GM21825 (cell line): Measurements from ENCODE around the gene SEPTIN11.

ENCODE experiments used
- ATAC-seq: cut with Tn5 transposase; IDR thresholded peaks from one replicate; pipeline ENCODE4 v1.9.1; 2021; ENCODE audit warnings: mild to moderate bottlenecking, moderate library complexity; ENCODE audit not compliant: unreplicated experiment

SEPTIN11 gene

GRCh38 chr4:76949276-76950051 lies at the start of gene SEPTIN11:
Gene SEPTIN11, plus strand, starts transcription at chr4:76949752. Its CDS starts 152 bp downstream, at chr4:76949904.
- ATAC-seq: peak; percentile 66

- no peak for ATAC-seq
These were observed 47.2 kb upstream of the SEPTIN11 start for GRCh38 chr4:76902233-76902890.

GRCh38 chr4:76904646-76905190 lies 44.8 kb upstream of the SEPTIN11 start:
- ATAC-seq: no peak

- no peak for ATAC-seq
These were observed 44.0 kb upstream of the SEPTIN11 start for GRCh38 chr4:76905521-76905920.

DNA sequence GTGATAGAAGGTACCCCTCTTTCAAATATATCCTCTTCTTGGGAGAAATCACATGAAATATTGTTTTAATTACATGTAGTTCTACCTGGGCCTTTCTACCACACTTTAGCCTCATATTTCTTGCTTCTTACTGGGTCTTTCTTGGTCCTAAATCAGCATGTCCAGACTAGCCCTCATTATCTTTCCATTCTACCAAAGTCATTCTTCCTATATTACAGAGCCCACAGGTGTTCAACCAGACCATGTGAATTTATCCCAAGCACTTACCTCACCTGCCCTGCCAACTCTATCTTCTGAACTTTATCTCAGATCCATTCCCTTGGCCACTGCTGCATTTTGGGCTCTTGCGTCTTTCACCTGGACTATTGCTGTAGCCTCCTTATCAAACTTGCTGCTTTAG lies 39.8 kb upstream of the SEPTIN11 start:
- no peak for ATAC-seq

DNA sequence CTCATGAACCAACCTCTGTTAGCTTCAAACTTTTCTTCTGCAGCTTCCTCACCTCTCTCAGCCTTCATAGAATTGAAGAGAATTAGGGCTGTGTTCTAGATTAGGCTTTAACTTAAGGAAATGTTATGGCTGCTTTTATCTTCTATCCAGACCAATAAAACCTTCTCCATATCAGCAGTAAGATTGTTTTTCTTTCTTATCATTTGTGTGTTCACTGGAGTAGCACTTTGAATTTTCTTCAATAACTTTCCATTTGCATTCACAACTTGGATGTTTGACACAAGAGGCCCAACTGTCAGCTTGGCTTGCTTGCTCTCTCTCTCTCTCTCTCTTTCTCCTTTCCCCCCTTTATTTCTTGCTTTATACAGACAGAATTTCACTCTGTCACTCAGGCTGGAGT lies 28.8 kb upstream of the SEPTIN11 start:
- ATAC-seq: no peak

GRCh38 chr4:76923619-76924357 lies 25.8 kb upstream of the SEPTIN11 start:
- ATAC-seq: no peak

GRCh38 chr4:76926841-76927240 lies 22.7 kb upstream of the SEPTIN11 start:
- ATAC-seq: no peak

DNA sequence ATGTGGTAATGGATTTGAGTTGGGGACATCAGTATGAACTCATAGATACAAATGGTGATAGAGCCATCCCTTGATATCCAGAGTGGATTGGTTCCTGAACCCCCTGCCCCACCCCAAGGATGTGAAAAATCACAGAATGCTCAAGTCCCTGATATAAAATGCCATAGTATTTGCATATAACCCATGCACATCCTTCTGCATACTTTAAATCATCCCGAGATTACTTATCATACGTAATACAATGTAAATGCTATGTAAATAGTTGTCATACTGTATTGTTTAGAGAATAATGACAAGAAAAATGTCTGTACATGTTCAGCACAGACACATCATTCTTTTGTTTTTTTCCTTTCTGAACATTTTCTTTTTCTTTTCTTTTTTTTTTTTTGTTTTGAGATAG lies 18.9 kb upstream of the SEPTIN11 start:
- no peak for ATAC-seq

DNA sequence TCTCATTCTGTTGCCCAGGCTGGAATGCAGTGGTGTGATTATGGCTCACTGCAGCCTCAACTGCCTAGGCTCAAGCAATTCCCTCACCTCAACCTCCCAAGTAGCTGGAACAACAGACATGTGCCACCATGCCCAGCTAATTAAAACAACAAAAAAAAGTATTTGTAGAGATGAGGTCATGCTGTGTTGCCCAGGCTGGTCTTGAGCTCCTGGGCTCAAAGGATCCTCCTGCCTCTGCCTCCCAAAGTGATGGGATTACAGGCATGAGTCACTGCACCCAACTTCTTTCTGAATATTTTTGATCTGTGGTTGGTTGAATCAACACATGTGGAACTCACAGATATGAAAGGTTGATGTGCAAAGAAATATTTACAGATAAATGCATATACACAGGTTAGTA lies 18.5 kb upstream of the SEPTIN11 start:
- ATAC-seq: no peak

GRCh38 chr4:76931576-76932276 lies 17.8 kb upstream of the SEPTIN11 start:
- no peak for ATAC-seq

DNA sequence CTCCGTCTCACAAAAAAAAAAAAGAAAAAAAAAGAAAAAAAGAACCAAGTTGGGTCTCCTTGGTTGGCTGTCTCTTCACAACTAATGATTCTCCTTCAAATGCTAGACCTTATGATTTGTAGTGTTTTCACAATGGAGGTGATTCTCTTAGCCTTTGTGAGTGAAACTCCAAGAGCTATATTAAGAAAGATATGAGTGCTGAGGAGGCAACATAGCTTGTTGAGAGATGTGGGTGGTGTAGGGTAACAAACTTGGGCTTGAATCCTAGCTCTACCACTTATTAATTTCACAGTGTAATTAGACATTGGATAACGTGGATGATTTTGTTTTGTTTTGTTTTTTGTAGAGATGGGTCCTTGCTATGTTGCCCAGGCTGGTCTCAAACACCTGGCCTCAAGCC lies 10.4 kb upstream of the SEPTIN11 start:
- ATAC-seq: no peak

GRCh38 chr4:76943129-76943620 lies 6.4 kb upstream of the SEPTIN11 start:
- no peak for ATAC-seq

DNA sequence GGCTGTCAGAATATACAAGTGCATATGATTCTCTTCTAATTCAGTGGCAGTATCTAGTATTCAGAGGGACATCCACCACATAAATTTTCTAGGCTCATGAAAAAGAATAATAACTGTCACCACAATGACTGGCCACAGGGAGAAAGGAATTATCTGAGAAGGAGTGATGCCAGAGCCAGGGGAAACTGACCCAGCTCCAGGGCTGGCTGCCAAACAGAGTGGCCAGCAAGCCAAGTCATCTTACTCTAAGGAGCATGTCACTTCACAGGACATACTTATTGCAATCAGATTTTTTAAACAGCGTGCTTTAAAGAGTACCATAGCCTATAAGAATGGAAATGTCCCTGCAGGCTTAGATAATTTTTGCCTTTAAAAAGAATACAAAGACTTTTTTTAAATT lies 5.8 kb upstream of the SEPTIN11 start:
- ATAC-seq: no peak

DNA sequence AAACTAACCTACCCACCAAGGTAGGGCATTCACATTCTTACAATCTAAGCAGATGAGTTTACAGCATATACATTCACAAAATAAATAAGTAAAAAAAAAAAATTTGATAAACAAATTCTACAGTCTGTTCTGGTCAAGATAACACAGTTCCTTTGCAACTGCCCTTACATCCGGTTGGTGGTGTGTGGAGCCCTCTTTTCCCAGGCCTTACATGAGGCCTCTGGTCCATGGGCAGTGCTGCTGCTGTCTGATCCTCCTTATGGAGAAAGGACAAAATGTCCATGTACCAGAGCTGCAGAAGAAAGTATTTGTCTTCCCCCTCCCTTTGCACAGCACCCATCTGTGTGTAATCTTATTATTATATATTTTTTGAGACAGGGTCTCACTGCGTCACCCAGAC lies 2.2 kb upstream of the SEPTIN11 start:
- no peak for ATAC-seq

GRCh38 chr4:76948443-76949275 lies 893 bp upstream of the SEPTIN11 start:
- peak; percentile 42 for ATAC-seq

DNA sequence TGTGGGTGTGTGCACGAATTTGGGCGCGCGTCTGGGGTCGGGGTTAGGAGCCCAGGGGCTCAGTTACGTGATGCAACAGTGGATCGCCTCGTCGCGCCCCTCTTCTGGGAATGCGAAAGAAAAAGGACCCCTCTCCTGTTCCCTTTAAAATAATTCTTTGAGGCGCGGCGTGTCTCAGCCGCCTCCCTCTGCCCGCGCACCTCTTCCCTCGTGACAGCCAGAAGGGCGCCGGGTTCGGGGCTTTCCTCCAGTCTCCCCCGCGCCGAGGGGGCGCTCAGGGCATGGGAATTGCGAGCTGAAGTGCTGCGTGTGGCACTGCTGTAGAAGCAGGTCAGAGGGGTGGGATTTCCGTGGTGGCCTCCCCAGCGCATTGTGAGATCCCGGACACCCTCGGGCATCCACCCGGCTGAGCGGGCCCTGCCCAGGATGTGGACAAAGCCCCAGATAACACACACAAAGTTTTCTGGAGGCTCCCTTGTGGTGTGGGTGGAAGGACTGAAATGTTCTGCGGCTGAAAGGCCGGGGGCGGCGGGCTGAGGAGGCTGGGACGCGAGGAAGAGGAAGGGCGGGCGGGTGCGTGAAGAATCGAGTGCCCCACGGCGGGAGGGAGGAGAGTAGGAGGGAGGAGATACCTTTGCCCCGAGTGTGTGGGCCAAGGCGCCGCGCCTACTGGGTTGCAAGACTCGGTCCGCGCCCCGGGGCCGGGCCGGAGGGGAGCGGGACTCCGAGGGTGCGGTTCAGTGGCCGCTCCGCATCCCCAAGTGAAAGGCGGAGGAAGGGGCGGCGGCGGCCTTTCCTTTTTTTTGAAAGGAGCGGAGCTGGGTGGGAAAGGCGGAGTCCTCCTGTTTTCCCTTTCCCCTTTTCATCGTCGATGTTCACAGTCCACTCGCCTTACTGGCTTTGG lies 752 bp downstream of the SEPTIN11 start:
- peak; percentile 21 for ATAC-seq

GRCh38 chr4:76950956-76951671 lies 1.6 kb downstream of the SEPTIN11 start:
- ATAC-seq: no peak
